T47D (cell line): ENCODE results near the gene SCNN1A.

Source experiments
- DNase-seq, 2 experiments: peaks; one replicate each; pipeline versions ENCODE4 v3.0.0 to v3.0.0-alpha.2; 2011 to 2012; ENCODE audit warnings: low read depth in 1 of 2, low spot score in 1 of 2
- JUND ChIP-seq: IDR thresholded peaks from 2 replicates; pipeline ENCODE4 v1.6.1; 2012; ENCODE audit warnings: low read depth
- in situ Hi-C: cut with HindIII; loops from 2 replicates; pipeline ENCODE4 v1.10.0; 2016; ENCODE audit warnings: low sequenced_read_pairs, low pct_unique_long_range_greater_than_20kb

The SCNN1A gene

GRCh38 chr12:6335451-6336078 is 39.8 kb downstream of the SCNN1A start:
- in situ Hi-C loops: no loop called here
- TF ChIP-seq JUND: no peak
- DNase-seq: peak in 1 of 2 experiments; percentile 51

GRCh38 chr12:6334940-6335450 is 40.4 kb downstream of the SCNN1A start:
- DNase-seq: no peak
- in situ Hi-C loops: no loop called here
- TF ChIP-seq JUND: no peak

DNA sequence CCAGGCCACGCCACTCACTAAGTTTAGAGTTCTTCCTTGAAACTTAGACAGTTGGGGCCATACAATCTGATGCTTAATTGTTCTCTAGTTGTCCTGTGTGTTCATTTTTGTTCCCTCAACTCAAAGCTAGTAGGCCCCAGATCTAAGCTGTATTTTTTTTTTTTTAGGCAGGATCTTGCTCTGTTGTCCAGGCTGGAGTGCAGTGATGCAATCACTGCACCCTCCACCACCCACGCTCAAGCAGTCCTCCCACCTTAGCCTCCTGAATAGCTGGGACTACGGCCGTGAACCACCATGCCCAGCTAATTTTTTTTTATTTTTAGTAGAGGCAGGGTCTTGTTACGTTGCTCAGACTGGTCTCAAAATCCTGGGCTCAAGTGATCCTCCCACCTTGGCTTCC is 41.0 kb downstream of the SCNN1A start:
- no peak for DNase-seq
- TF ChIP-seq JUND: no peak
- in situ Hi-C loops: no loop called here

- no peak for DNase-seq
- TF ChIP-seq JUND: no peak
- in situ Hi-C loops: no loop called here
Observed at GRCh38 chr12:6333566-6333965, 41.8 kb downstream of the SCNN1A start.

- in situ Hi-C loops: no loop called here
- DNase-seq: no peak
- TF ChIP-seq JUND: no peak
Observed at GRCh38 chr12:6333029-6333428, 42.3 kb downstream of the SCNN1A start.

- DNase-seq: no peak
- TF ChIP-seq JUND: no peak
- in situ Hi-C loops: no loop called here
Observed at GRCh38 chr12:6332459-6332858, 42.9 kb downstream of the SCNN1A start.

DNA sequence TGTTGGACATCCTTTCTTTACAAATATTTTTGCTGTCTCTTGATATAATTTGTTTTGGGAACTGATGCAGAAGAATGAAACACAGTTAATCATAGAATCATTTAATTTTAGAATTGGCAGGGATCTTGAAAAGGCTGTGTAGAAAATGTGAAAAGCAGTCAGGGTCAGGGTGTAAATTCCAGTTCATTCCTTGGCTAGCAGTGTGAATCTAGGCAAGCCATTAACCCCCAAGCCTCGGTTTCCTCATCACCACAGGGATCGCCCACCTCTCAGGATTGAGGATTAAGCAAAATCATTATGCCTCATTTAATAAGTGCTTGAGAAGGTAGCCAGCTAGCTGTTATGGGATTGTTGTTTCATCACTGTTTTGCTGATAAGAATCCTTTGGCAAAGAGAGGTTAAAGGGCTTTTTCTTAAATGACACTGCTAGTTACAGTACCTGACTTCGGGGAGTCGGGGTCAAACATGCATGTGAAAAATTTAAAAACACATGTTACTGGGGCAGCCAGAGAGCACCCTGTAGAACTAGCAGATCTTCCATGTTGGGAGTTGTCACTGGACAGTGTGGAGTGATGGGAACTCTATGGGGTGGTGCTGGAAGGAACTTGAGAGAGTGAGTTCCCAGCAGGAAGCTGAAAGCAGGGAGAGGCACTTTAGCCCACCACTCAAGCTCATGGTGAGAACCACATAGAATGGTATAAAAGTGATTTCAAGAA is 44.2 kb downstream of the SCNN1A start:
- in situ Hi-C loops: no loop called here
- no peak for DNase-seq
- no peak for TF ChIP-seq JUND

GRCh38 chr12:6330192-6330591 is 45.2 kb downstream of the SCNN1A start:
- in situ Hi-C loops: no loop called here

DNA sequence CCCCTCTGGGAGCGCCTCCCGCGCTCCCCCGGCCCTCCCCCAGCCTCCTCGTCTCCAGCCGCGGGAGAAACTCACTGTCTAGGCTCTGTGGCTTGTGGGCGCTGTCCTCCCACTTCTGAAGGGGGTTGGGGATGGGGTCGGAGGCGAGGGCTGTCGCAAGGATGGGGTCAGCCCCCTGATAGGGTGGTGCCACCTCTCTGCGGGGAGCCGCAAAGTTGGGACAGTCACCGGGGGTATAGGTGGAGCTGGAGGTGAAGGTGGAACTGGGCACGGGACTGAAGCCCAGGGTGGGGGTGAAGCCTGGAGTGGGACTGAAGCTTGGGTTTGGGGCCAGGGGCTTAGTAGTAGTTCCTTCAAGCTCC is 45.7 kb downstream of the SCNN1A start:
- TF ChIP-seq JUND: no peak

More at GRCh38 chr12:6330192-6330591, 45.2 kb downstream of the SCNN1A start:
- no peak for DNase-seq
- TF ChIP-seq JUND: no peak

GRCh38 chr12:6328945-6329702 is 46.2 kb downstream of the SCNN1A start:
- no peak for TF ChIP-seq JUND
- no peak for DNase-seq
- in situ Hi-C loops: no loop called here

More for the DNA sequence above, 45.7 kb downstream of the SCNN1A start:
- in situ Hi-C loops: no loop called here
- no peak for DNase-seq

DNA sequence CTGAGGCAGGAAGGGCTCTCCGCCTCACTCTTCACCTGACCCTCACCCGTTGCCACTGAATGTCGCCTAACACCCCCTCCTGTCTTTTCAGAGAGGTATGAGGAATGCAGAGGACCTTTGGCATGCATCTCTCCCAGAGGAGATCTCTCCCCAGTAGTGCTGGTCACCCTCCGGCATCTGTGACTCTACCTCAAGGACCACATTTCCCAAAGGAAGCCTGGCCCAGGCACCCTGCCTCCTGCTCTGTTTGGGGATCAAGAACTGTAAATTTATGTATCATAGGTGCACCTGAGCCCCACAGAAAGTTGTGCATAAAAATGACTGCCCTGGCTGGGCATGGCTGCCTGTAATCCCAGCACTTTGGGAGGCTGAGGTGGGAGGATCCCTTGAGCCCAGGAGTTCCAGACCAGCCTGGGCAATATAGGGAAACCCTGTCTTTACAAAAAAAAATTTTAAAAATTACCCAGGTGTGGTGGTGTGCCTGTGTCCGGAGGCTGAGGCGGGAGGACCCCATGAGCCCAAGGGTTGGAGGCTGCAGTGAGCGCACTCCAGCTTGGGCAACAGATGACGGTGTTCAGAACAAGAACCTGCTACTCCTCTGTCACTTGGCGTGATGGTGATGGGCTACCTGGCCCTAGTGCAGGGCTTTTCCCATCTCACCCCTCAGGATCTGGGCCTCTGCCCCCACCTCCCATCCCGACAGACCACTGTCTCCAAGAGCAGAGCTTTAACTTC is 47.2 kb downstream of the SCNN1A start:
- DNase-seq: no peak
- in situ Hi-C loops: no loop called here

More for the DNA sequence above, 47.2 kb downstream of the SCNN1A start:
- TF ChIP-seq JUND: no peak
